ENCODE measurements around the gene LRRC42. TPM values are rescaled to one million over a fixed set of nuclear protein-coding genes. Genes with fewer than 3 reads are reported as not detected.
A peak's percentile ranks its signal among the peaks of the same experiment; 100 is the strongest.

Gene LRRC42
- total and polyA plus RNA-seq, 4 donors, result 11.4 to 26.2 (median 16.8) TPM

DNA sequence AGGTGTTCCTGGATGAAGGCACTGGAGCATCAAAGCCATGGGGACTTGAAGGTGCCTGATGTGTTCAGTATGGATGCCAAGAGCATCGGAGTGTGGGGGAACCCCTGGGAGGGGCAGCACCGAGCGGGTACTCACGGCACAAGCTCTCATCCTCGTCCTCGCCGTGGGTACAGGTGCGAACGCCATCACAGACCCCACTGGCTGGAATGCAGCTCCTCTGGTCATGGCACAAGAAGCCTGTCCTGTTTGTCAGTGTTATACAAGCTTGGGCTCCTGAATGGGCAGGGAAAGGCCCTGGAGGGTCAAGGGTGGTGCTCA lies 65.8 kb downstream of the LRRC42 start:
- Histone ChIP-seq H3K4me1 (ENCODE audit: control insufficient read depth in 1 of 2, insufficient read depth in 2 of 2, low read length in 2 of 2) (no peaks in the 10 kb centered on the region), H3K4me3 (ENCODE audit: low read length in 2 of 2) (no peak overlapping the region), H3K27me3 (ENCODE audit: control insufficient read depth in 1 of 2, insufficient read depth in 2 of 2, low read length in 1 of 2) (no peaks in the 10 kb centered on the region), H3K27ac (ENCODE audit: low read depth in 1 of 2, low read length in 2 of 2) (no peak overlapping the region), H3K36me3 (ENCODE audit: control insufficient read depth in 1 of 2, insufficient read depth in 2 of 2, low read length in 1 of 2) (no peaks in the 10 kb centered on the region), H3K9me3 (ENCODE audit: control insufficient read depth, low read length) (no peaks in the 10 kb centered on the region)
- no peak for ATAC-seq (ENCODE audit: low FRiP score)
- 83 to 88% methylated on average over 9 of the region's 9 CpGs for WGBS, 2 donors
- intact Hi-C loops (cut with DNase I), result no loop called here
- no peak for DNase-seq

DNA sequence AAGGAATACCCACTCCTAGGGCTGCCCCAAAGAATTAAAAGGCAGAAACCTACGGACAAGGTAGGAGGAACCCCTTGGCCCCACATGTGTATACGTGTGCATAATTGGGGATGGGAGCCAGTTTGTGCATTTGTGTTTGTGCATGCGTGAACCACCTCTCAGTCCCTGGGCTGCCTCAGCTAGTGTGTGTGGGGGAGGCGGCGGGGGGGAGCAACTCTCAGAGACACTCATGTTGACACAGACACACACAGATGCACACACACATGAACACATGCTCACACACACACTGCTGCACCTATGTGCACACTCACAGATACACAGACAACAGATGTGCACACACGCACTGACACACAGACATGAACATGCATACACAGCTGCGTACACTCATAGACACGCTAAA lies 66.7 kb downstream of the LRRC42 start:
- H3K4me3 ChIP-seq (ENCODE audit: low read length in 2 of 2), result no peak overlapping the region
- WGBS, 2 donors, result 82 to 85% methylated on average over 8 of the region's 8 CpGs
- peak in 1 of 2 donors; percentile 47 for DNase-seq

DNA sequence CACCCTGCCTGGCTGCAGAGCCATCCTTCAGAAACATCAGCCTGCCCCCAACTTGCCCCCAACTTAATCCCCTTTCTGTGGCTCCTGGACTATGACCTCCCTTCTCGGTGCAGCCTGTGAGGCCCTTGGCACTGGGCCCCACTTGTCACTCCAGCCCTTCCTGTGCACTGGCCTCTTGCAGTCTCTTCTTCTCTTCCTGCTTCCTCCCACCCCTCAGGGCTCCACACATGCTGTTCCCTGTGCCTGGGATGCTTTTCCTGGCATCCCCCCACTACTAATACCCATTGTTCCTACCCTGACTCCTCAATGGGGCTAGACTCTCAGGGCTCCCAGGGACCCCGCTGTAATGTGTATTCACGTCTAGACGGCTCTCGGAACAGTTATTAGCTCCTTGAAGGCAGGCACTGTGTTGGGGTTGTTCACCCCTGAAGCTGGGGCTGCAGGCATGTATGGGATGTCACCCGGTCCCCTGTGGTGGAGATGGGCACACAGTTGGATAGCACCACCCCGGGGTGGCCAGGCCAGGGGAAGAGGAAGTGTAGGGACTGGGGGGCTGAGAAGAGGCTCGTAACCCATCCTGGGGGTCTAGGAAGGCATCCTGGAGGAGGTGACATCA lies 67.4 kb downstream of the LRRC42 start:
- 73 to 76% methylated on average over 8 of the region's 8 CpGs for WGBS, 2 donors
- Histone ChIP-seq H3K27ac (ENCODE audit: low read depth in 1 of 2, low read length in 2 of 2) (no peak overlapping the region), H3K9me3 (ENCODE audit: control insufficient read depth, low read length) (no peaks in the 10 kb centered on the region), H3K4me3 (ENCODE audit: low read length in 2 of 2) (no peak overlapping the region), H3K36me3 (ENCODE audit: control insufficient read depth in 1 of 2, insufficient read depth in 2 of 2, low read length in 1 of 2) (no peaks in the 10 kb centered on the region), H3K27me3 (ENCODE audit: control insufficient read depth in 1 of 2, insufficient read depth in 2 of 2, low read length in 1 of 2) (no peaks in the 10 kb centered on the region), H3K4me1 (ENCODE audit: control insufficient read depth in 1 of 2, insufficient read depth in 2 of 2, low read length in 2 of 2) (no peaks in the 10 kb centered on the region)
- ATAC-seq (ENCODE audit: low FRiP score), result no peak
- intact Hi-C loops (cut with DNase I), result no loop called here
- DNase-seq, result peak in 1 of 2 donors; percentile 49

More for the DNA sequence above, 66.7 kb downstream of the LRRC42 start:
- ATAC-seq (ENCODE audit: low FRiP score), result no peak
- no peaks in the 10 kb centered on the region for H3K9me3 ChIP-seq (ENCODE audit: control insufficient read depth, low read length)
- no peak overlapping the region for H3K27ac ChIP-seq (ENCODE audit: low read depth in 1 of 2, low read length in 2 of 2)
- no peaks in the 10 kb centered on the region for H3K4me1 ChIP-seq (ENCODE audit: control insufficient read depth in 1 of 2, insufficient read depth in 2 of 2, low read length in 2 of 2)
- no peaks in the 10 kb centered on the region for H3K27me3 ChIP-seq (ENCODE audit: control insufficient read depth in 1 of 2, insufficient read depth in 2 of 2, low read length in 1 of 2)
- H3K36me3 ChIP-seq (ENCODE audit: control insufficient read depth in 1 of 2, insufficient read depth in 2 of 2, low read length in 1 of 2), result no peaks in the 10 kb centered on the region
- intact Hi-C loops (cut with DNase I), result no loop called here

DNA sequence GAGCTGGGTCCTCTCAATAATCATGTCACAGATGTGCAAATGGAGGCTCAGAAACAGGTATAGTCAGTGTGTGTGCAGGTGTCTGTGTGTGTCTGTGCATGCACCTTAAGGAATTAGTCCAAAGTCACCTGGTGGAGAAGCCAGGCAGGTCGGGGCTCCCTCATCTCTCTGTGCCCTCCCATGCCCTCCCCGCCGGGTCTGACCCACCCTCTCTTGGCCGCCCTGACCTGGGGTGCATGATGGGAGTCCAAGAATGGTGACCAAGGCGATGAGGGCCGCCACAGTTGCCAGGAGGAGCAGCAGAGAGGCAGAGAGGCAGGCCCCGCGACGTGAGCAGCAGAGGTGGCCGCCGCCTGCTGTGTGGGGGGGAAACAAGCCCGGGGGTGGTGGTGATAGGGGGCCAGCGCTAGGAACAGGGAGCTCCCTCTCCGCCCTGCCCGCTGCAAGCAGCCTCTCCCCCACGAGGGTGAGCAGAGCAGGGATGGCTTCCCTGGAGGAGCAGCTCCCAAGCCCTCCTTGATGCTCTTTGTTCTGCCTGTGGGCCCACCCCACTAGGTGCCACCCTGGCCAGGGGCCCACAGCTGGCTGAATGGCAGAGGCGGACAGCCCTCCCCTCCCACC lies 68.0 kb downstream of the LRRC42 start:
- 56 to 57% methylated on average over 17 of the region's 17 CpGs for WGBS, 2 donors
- DNase-seq (peak in 1 of 2 donors; percentile 46), ATAC-seq (ENCODE audit: low FRiP score) (no peak)
- H3K27ac ChIP-seq (ENCODE audit: low read depth in 1 of 2, low read length in 2 of 2), result no peak overlapping the region
- H3K9me3 ChIP-seq (ENCODE audit: control insufficient read depth, low read length), result no peaks in the 10 kb centered on the region
- intact Hi-C loops (cut with DNase I), result no loop called here
- H3K36me3 ChIP-seq (ENCODE audit: control insufficient read depth in 1 of 2, insufficient read depth in 2 of 2, low read length in 1 of 2), result no peaks in the 10 kb centered on the region
- no peaks in the 10 kb centered on the region for H3K4me1 ChIP-seq (ENCODE audit: control insufficient read depth in 1 of 2, insufficient read depth in 2 of 2, low read length in 2 of 2)
- no peak overlapping the region for H3K4me3 ChIP-seq (ENCODE audit: low read length in 2 of 2)
- no peaks in the 10 kb centered on the region for H3K27me3 ChIP-seq (ENCODE audit: control insufficient read depth in 1 of 2, insufficient read depth in 2 of 2, low read length in 1 of 2)

DNA sequence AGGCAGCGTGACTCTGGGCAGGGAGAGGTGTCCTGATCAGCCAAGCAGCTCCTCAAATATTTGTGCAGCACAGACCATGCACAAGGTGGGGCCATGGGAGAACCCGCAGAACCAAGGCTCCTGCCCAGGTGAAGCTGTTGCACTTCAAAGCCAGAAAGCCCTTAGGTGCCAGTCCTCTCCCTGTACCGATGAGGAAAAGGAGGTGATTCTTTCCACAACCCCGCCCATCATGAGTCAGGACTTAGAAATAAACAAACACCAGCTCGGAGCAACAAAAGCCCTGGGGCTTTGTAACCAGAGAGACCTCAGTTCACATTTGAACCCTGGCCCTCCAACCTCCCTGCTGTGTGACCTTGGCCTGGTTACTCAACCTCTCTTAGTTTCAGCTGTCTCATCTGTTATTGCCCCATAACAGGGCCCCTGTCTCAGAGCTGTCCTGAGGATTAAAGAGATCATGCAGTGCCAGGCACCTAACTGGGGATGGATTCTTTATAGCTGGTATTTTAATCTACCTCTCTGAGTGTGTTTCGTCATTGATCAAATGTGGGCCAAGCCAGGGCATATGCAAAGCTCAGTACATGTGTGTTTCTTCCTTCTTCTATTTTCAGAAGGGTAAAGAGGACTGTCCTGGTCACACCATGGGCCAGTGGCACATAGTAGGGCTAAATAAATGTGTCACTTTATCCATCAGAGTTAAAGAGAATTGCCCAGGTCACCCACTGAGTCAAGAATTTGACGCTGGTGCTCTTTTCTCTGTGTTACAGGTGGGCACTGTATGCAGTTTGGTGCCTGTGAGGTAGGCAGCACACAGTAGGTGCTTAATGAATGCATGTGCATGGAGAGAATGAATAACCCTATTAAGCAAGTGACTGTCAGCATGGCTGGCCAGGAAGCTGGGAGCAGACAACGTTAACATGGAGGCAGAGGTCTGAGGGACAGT lies 70.5 kb downstream of the LRRC42 start:
- no peaks in the 10 kb centered on the region for H3K27me3 ChIP-seq (ENCODE audit: control insufficient read depth in 1 of 2, insufficient read depth in 2 of 2, low read length in 1 of 2)
- WGBS, 2 donors, result 64 to 67% methylated on average over 8 of the region's 8 CpGs
- H3K4me1 ChIP-seq (ENCODE audit: control insufficient read depth in 1 of 2, insufficient read depth in 2 of 2, low read length in 2 of 2), result no peaks in the 10 kb centered on the region
- no peaks in the 10 kb centered on the region for H3K36me3 ChIP-seq (ENCODE audit: control insufficient read depth in 1 of 2, insufficient read depth in 2 of 2, low read length in 1 of 2)
- DNase-seq (peak in 1 of 2 donors; percentile 22), ATAC-seq (ENCODE audit: low FRiP score) (no peak)
- no peaks in the 10 kb centered on the region for H3K9me3 ChIP-seq (ENCODE audit: control insufficient read depth, low read length)
- no peak overlapping the region for H3K27ac ChIP-seq (ENCODE audit: low read depth in 1 of 2, low read length in 2 of 2)
- H3K4me3 ChIP-seq (ENCODE audit: low read length in 2 of 2), result no peak overlapping the region
- intact Hi-C loops (cut with DNase I), result no loop called here

Other genes starting within 250 kb of the LRRC42 start
- under 1 TPM; 0.19 to 0.81 TPM for gene GLIS1, start 207.2 kb upstream of the LRRC42 start, total RNA-seq
- 1 to 10 TPM in 1 of 2 donors, under 1 TPM in 1; 0.50 to 1.8 TPM for gene GLIS1, start 207.2 kb upstream of the LRRC42 start, polyA plus RNA-seq
- gene NDC1, start 108.1 kb upstream of the LRRC42 start, total RNA-seq, result 1 to 10 TPM; 6.8 to 6.9 TPM
- gene NDC1, start 108.1 kb upstream of the LRRC42 start, polyA plus RNA-seq, result 1 to 10 TPM; 2.6 to 3.3 TPM
- 10 to 100 TPM; 17.7 to 23.4 TPM for gene YIPF1, start 56.6 kb upstream of the LRRC42 start, total RNA-seq
- gene YIPF1, start 56.6 kb upstream of the LRRC42 start, polyA plus RNA-seq, result 10 to 100 TPM; 15.8 to 18.9 TPM
- not detected for gene DIO1, start 52.2 kb upstream of the LRRC42 start, total RNA-seq
- gene DIO1, start 52.2 kb upstream of the LRRC42 start, polyA plus RNA-seq, result not detected
- gene IFT25, start 651 bp upstream of the LRRC42 start, total RNA-seq, result 10 to 100 TPM; 24.0 to 39.5 TPM
- 10 to 100 TPM; 14.8 to 30.3 TPM for gene IFT25, start 651 bp upstream of the LRRC42 start, polyA plus RNA-seq
- not detected for gene LDLRAD1, start 71.8 kb downstream of the LRRC42 start, total RNA-seq
- not detected for gene LDLRAD1, start 71.8 kb downstream of the LRRC42 start, polyA plus RNA-seq
- 100 to 1,000 TPM; 294 to 356 TPM for gene TMEM59, start 106.9 kb downstream of the LRRC42 start, total RNA-seq
- 100 to 1,000 TPM; 266 to 317 TPM for gene TMEM59, start 106.9 kb downstream of the LRRC42 start, polyA plus RNA-seq
- gene TCEANC2, start 107.3 kb downstream of the LRRC42 start, total RNA-seq, result 1 to 10 TPM; 3.5 to 7.0 TPM
- gene TCEANC2, start 107.3 kb downstream of the LRRC42 start, polyA plus RNA-seq, result 1 to 10 TPM; 2.6 TPM
- under 1 TPM; 0.21 to 0.32 TPM for gene CDCP2, start 206.7 kb downstream of the LRRC42 start, total RNA-seq
- not detected for gene CDCP2, start 206.7 kb downstream of the LRRC42 start, polyA plus RNA-seq

Measured in aorta (tissue), 5 donors.